IMR-90 (cell line): ENCODE measurements around the gene CHRNB4. TPM values are rescaled to one million over a fixed set of nuclear protein-coding genes. Genes with fewer than 3 reads are reported as not detected.

Experiments used
- ATAC-seq: fragments of 200-7000 bp; cut with Tn5 transposase; 2 replicates; pipeline ENCODE4 v1.9.1; 2020; ENCODE audit warnings: low read depth, mild to moderate bottlenecking, moderate library complexity
- BruUV-seq: library from RNA; stranded (reverse); fragments of 400-500 nt; replicated peaks from 2 replicates; lab custom pipeline; 2021; lab: Mats Ljungman, UMichigan
- CTCF ChIA-PET: fragments of 300-600 bp; formaldehyde crosslinking; extraction: SDS; loops from one replicate; lab custom pipeline; 2021; ENCODE audit warnings: antibody characterized with exemption; lab: Yijun Ruan, JAX
- POLR2A ChIA-PET: fragments of 300-600 bp; sonication (Branson Sonifier 250); formaldehyde crosslinking; loops from one replicate; lab custom pipeline; 2022; ENCODE audit warnings: antibody characterized with exemption; ENCODE audit not compliant: unreplicated experiment; lab: Charles Lee
- DNase-seq: peaks from one replicate; pipeline ENCODE4 v3.0.0; 2013
- H2AFZ ChIP-seq: replicated peaks from 2 replicates; pipeline ENCODE3; 2013; ENCODE audit warnings: low read length, mild to moderate bottlenecking; ENCODE audit not compliant: poor library complexity
- H2AK5ac ChIP-seq: 2 replicates; pipeline ENCODE4 v1.6.1; 2013; ENCODE audit warnings: low read depth, low read length, inconsistent platforms
- H2AK9ac ChIP-seq: replicated peaks from 2 replicates; pipeline ENCODE3; 2013; ENCODE audit warnings: mild to moderate bottlenecking, low read depth, low read length, moderate library complexity; ENCODE audit not compliant: poor library complexity
- H2BK120ac ChIP-seq: 2 replicates; pipeline ENCODE4 v1.6.1; 2013; ENCODE audit warnings: low read depth, low read length, inconsistent platforms
- H2BK15ac ChIP-seq: 3 replicates; pipeline ENCODE4 v1.6.1; 2013; ENCODE audit warnings: low read depth, low read length, inconsistent platforms
- H2BK20ac ChIP-seq: 2 replicates; pipeline ENCODE4 v1.6.1; 2013; ENCODE audit warnings: low read depth, mild to moderate bottlenecking, inconsistent platforms, low read length, moderate library complexity
- H2BK5ac ChIP-seq: 2 replicates; pipeline ENCODE4 v1.6.1; 2013; ENCODE audit warnings: mild to moderate bottlenecking, low read depth, low read length, inconsistent platforms; ENCODE audit not compliant: poor library complexity, severe bottlenecking
- H3K14ac ChIP-seq: replicated peaks from 2 replicates; pipeline ENCODE4 v1.6.1; 2013; ENCODE audit warnings: low read depth, low read length, inconsistent platforms
- H3K18ac ChIP-seq: 2 replicates; pipeline ENCODE4 v1.6.1; 2013; ENCODE audit warnings: low read depth, low read length, control low read depth
- H3K23ac ChIP-seq: 2 replicates; pipeline ENCODE4 v1.6.1; 2013; ENCODE audit warnings: low read depth, low read length, inconsistent platforms
- H3K27ac ChIP-seq: 2 replicates; pipeline ENCODE4 v1.5.1; 2013; ENCODE audit warnings: mild to moderate bottlenecking, control low read depth, low read length; ENCODE audit not compliant: insufficient read depth
- H3K27me3 ChIP-seq: 2 replicates; pipeline ENCODE4 v1.6.1; 2013; ENCODE audit warnings: low read length; ENCODE audit not compliant: control insufficient read depth, insufficient read depth
- H3K36me3 ChIP-seq: 2 replicates; pipeline ENCODE4 v1.6.1; 2013; ENCODE audit warnings: low read length, mixed read lengths; ENCODE audit not compliant: control insufficient read depth, insufficient read depth
- H3K4ac ChIP-seq: 2 replicates; pipeline ENCODE4 v1.6.1; 2013; ENCODE audit warnings: low read depth, low read length, inconsistent platforms
- H3K4me1 ChIP-seq: 2 replicates; pipeline ENCODE4 v1.6.1; 2013; ENCODE audit warnings: low read length, mixed read lengths; ENCODE audit not compliant: control insufficient read depth, insufficient read depth
- H3K4me2 ChIP-seq: 2 replicates; pipeline ENCODE4 v1.6.1; 2013; ENCODE audit warnings: low read depth, mild to moderate bottlenecking, control low read depth, low read length, moderate library complexity
- H3K4me3 ChIP-seq: 2 replicates; pipeline ENCODE4 v1.5.1; 2013; ENCODE audit warnings: low read depth, mild to moderate bottlenecking, control low read depth, low read length, moderate library complexity; ENCODE audit not compliant: insufficient read depth
- H3K56ac ChIP-seq: 2 replicates; pipeline ENCODE4 v1.6.1; 2013; ENCODE audit warnings: low read length, inconsistent platforms; ENCODE audit not compliant: insufficient read depth; ENCODE audit errors: extremely low read depth
- H3K79me1 ChIP-seq, 2 experiments: 2 replicates each; pipeline ENCODE4 v1.6.1; 2013; ENCODE audit warnings: low read length in 2 of 2, inconsistent platforms in 1 of 2, low read depth in 1 of 2
- H3K9ac ChIP-seq: 2 replicates; pipeline ENCODE4 v1.6.1; 2013; ENCODE audit warnings: low read depth, low read length, control low read depth
- H3K9me1 ChIP-seq: 2 replicates; pipeline ENCODE4 v1.6.1; 2013; ENCODE audit warnings: low read length, inconsistent platforms; ENCODE audit not compliant: insufficient read depth
- H3K9me3 ChIP-seq: 2 replicates; pipeline ENCODE4 v1.6.1; 2013; ENCODE audit warnings: low read length; ENCODE audit not compliant: control insufficient read depth, insufficient read depth
- H4K20me1 ChIP-seq: 2 replicates; pipeline ENCODE4 v1.6.1; 2013; ENCODE audit warnings: low read length, inconsistent platforms; ENCODE audit not compliant: insufficient read depth
- H4K5ac ChIP-seq: 2 replicates; pipeline ENCODE4 v1.6.1; 2013; ENCODE audit warnings: mild to moderate bottlenecking, low read depth, low read length, control low read depth
- H4K8ac ChIP-seq, 2 experiments: 2 replicates each; pipeline ENCODE4 v1.6.1; 2013; ENCODE audit warnings: low read depth in 2 of 2, low read length in 2 of 2, control low read depth in 1 of 2, inconsistent platforms in 1 of 2
- H4K91ac ChIP-seq: 2 replicates; pipeline ENCODE4 v1.6.1; 2013; ENCODE audit warnings: low read depth, low read length, inconsistent platforms; ENCODE audit not compliant: insufficient read depth
- CEBPB ChIP-seq: IDR thresholded peaks from 2 replicates; pipeline ENCODE4 v1.6.1; 2012; ENCODE audit warnings: low read depth, low read length, improper control_type of control experiment
- FOS ChIP-seq: fragments of 150-350 bp; IDR thresholded peaks from 2 replicates; pipeline ENCODE4 v1.6.1; 2016; ENCODE audit warnings: low read depth, low read length
- MXI1 ChIP-seq: IDR thresholded peaks from 2 replicates; pipeline ENCODE4 v1.6.1; 2012; ENCODE audit warnings: low read depth, mild to moderate bottlenecking, low read length, moderate library complexity, borderline replicate concordance
- POLR2A ChIP-seq: IDR thresholded peaks from 2 replicates; pipeline ENCODE4 v1.6.1; 2012; ENCODE audit warnings: mild to moderate bottlenecking, low read depth, low read length
- RAD21 ChIP-seq: IDR thresholded peaks from 2 replicates; pipeline ENCODE4 v1.6.1; 2012; ENCODE audit warnings: low read length, improper control_type of control experiment
- RFX5 ChIP-seq: IDR thresholded peaks from 2 replicates; pipeline ENCODE4 v1.8.0; 2012; ENCODE audit warnings: low read depth, mild to moderate bottlenecking, low read length, moderate library complexity
- WGBS, 2 experiments: methylation state at CpG; one replicate each; pipeline versions ENCODE4 v1.1.5 to v1.1.7; 2013; ENCODE audit warnings: missing lambda C conversion rate in 2 of 2; ENCODE audit not compliant: insufficient read length in 1 of 2; ENCODE audit errors: extremely low coverage in 2 of 2; 5-methylcytosine and 5-hydroxymethylcytosine counted together
- dilution Hi-C: fragments of 300-500 bp; cut with HindIII; formaldehyde crosslinking; loops from one replicate; pipeline ENCODE4 v1.14.3; 2018; ENCODE audit warnings: low sequenced_read_pairs; ENCODE audit not compliant: unreplicated experiment
- in situ Hi-C: fragments of 300-500 bp; cut with MboI; formaldehyde crosslinking; loops from 3 replicates; pipeline ENCODE4 v1.14.3; 2019; ENCODE audit warnings: low sequenced_read_pairs, inconsistent platforms, mixed read lengths
- intact Hi-C: fragments of 100-400 bp; cut with micrococcal nuclease; formaldehyde crosslinking; loops from 2 replicates; pipeline ENCODE4 v1.10.0; 2022
- polyA plus RNA-seq, 3 experiments: library from polyadenylated mRNA; depleted of rRNA; stranded (reverse); fragments of >200 nt; gene quantifications; 2 replicates each; pipeline ENCODE4 v1.2.3, GENCODE V29; 2012; ENCODE audit warnings: low replicate concordance in 1 of 3
- total RNA-seq: library from RNA; depleted of rRNA; stranded (reverse); fragments of >200 nt; gene quantifications from 2 replicates; pipeline ENCODE4 v1.2.3, GENCODE V29; 2012

The CHRNB4 gene
- total and polyA plus RNA-seq, 2 of the 4 experiments (the other 2 are of a cell fraction) = not detected

DNA sequence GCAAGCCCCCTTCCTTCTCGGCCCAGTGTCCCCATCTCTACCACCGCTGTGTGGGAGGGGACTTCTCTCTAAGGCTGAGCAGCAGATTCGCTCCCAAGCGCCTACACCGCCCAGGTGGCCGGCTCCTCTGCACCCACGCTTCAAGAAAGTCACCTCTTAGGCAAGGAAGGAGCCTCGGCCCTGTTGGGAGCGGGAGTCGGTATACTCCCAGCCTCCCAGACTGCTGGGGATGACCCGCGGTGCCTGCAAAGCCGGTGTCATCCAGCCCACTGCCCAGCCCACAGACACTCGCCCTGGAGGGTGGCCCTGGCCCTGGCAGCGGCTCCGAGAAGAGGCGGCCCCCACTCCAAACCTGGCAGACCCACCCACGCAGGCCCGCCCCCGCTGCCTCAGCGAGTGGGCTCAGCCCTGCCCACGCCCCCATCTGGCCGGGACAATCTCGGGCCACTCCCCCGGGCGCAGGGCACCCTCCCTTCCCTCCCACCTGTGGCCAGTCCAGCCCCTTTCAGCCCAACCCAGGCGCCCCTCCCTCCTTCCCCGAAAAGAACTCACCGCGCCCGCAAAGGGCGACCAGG, 396 bp downstream of the CHRNB4 start:
- Histone ChIP-seq H3K4me2 (no peak overlapping the region), H3K9me3 (no peaks in the 10 kb centered on the region)
- CTCF ChIA-PET = no interaction called here

More for the DNA sequence above, 396 bp downstream of the CHRNB4 start:
- H3K56ac ChIP-seq = no peak overlapping the region
- H2BK5ac ChIP-seq = no peak overlapping the region
- no peaks in the 10 kb centered on the region for H3K4me1 ChIP-seq
- DNase-seq (no peak), ATAC-seq (no peak)
- H3K4ac ChIP-seq = no peak overlapping the region
- peak overlapping the region; percentile 81 for H2AFZ ChIP-seq
- no peak overlapping the region for H2BK120ac ChIP-seq
- H3K27me3 ChIP-seq = peaks cover 50% of the 10 kb centered on the region
- no TSS peak for BruUV-seq
- H3K36me3 ChIP-seq = no peaks in the 10 kb centered on the region
- H3K14ac ChIP-seq = no peak overlapping the region
- no peak overlapping the region for H2AK9ac ChIP-seq
- H3K27ac ChIP-seq = no peak overlapping the region
- H4K91ac ChIP-seq = no peak overlapping the region
- no peak overlapping the region; the same call in 1 of the 2 replicates for H3K4me3 ChIP-seq
- no peaks in the 10 kb centered on the region for H3K79me1 ChIP-seq
- H2AK5ac ChIP-seq = no peak overlapping the region
- H4K8ac ChIP-seq = no peak overlapping the region
- dilution Hi-C loops (no loop called here), in situ Hi-C loops (no loop called here), intact Hi-C loops (no loop called here)
- no peak overlapping the region for H4K5ac ChIP-seq
- H2BK20ac ChIP-seq = no peak overlapping the region
- no peak overlapping the region for H3K9ac ChIP-seq
- H3K9me1 ChIP-seq = no peaks in the 10 kb centered on the region
- no peak overlapping the region; the same call in 1 of the 2 replicates for H3K23ac ChIP-seq
- no peak overlapping the region for H2BK15ac ChIP-seq
- POLR2A ChIA-PET = no interaction called here
- H4K20me1 ChIP-seq = no peaks in the 10 kb centered on the region
- no peak overlapping the region for H3K18ac ChIP-seq
- TF ChIP-seq CEBPB (no peak), MXI1 (no peak), POLR2A (no peak), RFX5 (no peak), RAD21 (no peak), FOS (no peak)
- 48% methylated on average over 3 of the region's 32 CpGs; no CpG with 5 or more reads in 1 of the 2 experiments for WGBS, 2 experiments
